Measurements from ENCODE around the gene NAE1.

DNA sequence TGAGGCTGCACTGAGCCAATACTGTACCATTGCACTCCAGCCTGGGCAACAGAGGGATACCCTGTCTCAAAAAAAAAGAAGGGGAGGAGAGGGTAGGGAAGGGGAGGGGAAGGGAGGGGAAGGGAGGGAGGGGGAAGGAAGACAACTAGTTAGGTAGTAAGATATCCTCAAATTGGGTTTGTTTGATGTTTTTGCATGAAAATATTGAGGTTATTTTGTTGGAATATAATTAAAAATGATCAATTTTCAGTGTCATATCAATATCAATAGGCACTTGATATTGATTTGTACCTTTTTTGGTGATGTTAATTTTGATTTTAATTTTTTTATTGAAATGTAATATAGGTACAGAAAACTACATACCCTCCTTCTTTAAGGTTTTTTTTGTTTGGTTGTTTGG, 32.9 kb upstream of the NAE1 start:
- TF ChIP-seq, protein P1, sequence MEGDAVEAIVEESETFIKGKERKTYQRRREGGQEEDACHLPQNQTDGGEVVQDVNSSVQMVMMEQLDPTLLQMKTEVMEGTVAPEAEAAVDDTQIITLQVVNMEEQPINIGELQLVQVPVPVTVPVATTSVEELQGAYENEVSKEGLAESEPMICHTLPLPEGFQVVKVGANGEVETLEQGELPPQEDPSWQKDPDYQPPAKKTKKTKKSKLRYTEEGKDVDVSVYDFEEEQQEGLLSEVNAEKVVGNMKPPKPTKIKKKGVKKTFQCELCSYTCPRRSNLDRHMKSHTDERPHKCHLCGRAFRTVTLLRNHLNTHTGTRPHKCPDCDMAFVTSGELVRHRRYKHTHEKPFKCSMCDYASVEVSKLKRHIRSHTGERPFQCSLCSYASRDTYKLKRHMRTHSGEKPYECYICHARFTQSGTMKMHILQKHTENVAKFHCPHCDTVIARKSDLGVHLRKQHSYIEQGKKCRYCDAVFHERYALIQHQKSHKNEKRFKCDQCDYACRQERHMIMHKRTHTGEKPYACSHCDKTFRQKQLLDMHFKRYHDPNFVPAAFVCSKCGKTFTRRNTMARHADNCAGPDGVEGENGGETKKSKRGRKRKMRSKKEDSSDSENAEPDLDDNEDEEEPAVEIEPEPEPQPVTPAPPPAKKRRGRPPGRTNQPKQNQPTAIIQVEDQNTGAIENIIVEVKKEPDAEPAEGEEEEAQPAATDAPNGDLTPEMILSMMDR (IDR thresholded peaks at IDR 0.05) = no peak
- TF ChIP-seq EZH2 (IDR thresholded peaks at IDR 0.05) = no peak

All from neural progenitor cell (in vitro differentiated cells).